ENCODE measurements around the gene RRAGD.
A peak's percentile ranks its signal among the peaks of the same experiment; 100 is the strongest.

RRAGD gene

GRCh38 chr6:89355511-89356194, 56.4 kb downstream of the RRAGD start:
- peaks cover 3% of the 10 kb centered on the region; the same call in 1 of the 2 replicates for H3K4me1 ChIP-seq (ENCODE audit: control insufficient read depth, insufficient read depth, low read length)
- no peak overlapping the region for H3K27ac ChIP-seq (ENCODE audit: low read depth, low read length)
- H3K4me3 ChIP-seq (ENCODE audit: low read depth, low read length) = no peak overlapping the region
- no peaks in the 10 kb centered on the region for H3K9me3 ChIP-seq (ENCODE audit: control insufficient read depth, insufficient read depth, low read length)
- peaks cover 24% of the 10 kb centered on the region for H3K27me3 ChIP-seq (ENCODE audit: control insufficient read depth, insufficient read depth, low read length)
- no peak overlapping the region for H3K9ac ChIP-seq (ENCODE audit: low read depth, low read length)
- no peaks in the 10 kb centered on the region for H3K36me3 ChIP-seq (ENCODE audit: control insufficient read depth, insufficient read depth, low read length)

- no peaks in the 10 kb centered on the region for H3K36me3 ChIP-seq (ENCODE audit: control insufficient read depth, insufficient read depth, low read length)
- H3K27me3 ChIP-seq (ENCODE audit: control insufficient read depth, insufficient read depth, low read length) = peaks cover 24% of the 10 kb centered on the region
- H3K9ac ChIP-seq (ENCODE audit: low read depth, low read length) = no peak overlapping the region
- H3K4me1 ChIP-seq (ENCODE audit: control insufficient read depth, insufficient read depth, low read length) = peaks cover 3% of the 10 kb centered on the region; the same call in 1 of the 2 replicates
- no peaks in the 10 kb centered on the region for H3K9me3 ChIP-seq (ENCODE audit: control insufficient read depth, insufficient read depth, low read length)
- no peak overlapping the region for H3K4me3 ChIP-seq (ENCODE audit: low read depth, low read length)
- no peak overlapping the region for H3K27ac ChIP-seq (ENCODE audit: low read depth, low read length)
These were observed 58.2 kb downstream of the RRAGD start for GRCh38 chr6:89353702-89354392.

GRCh38 chr6:89353118-89353556, 58.9 kb downstream of the RRAGD start:
- Histone ChIP-seq H3K27me3 (ENCODE audit: control insufficient read depth, insufficient read depth, low read length) (peaks cover 24% of the 10 kb centered on the region), H3K27ac (ENCODE audit: low read depth, low read length) (peak overlapping the region; percentile 78), H3K4me1 (ENCODE audit: control insufficient read depth, insufficient read depth, low read length) (peaks cover 3% of the 10 kb centered on the region; the same call in 1 of the 2 replicates), H3K4me3 (ENCODE audit: low read depth, low read length) (peak overlapping the region; percentile 82), H3K9ac (ENCODE audit: low read depth, low read length) (peak overlapping the region; percentile 82), H3K9me3 (ENCODE audit: control insufficient read depth, insufficient read depth, low read length) (no peaks in the 10 kb centered on the region), H3K36me3 (ENCODE audit: control insufficient read depth, insufficient read depth, low read length) (no peaks in the 10 kb centered on the region)

GRCh38 chr6:89352278-89353117, 59.6 kb downstream of the RRAGD start, which contains the start of gene UBE2J1:
UBE2J1 (minus strand) TSS chr6:89352722; CDS start chr6:89352569, 153 bp downstream.
- Histone ChIP-seq H3K27me3 (ENCODE audit: control insufficient read depth, insufficient read depth, low read length) (peaks cover 24% of the 10 kb centered on the region), H3K9ac (ENCODE audit: low read depth, low read length) (peak within 1 kb of the TSS; percentile 82), H3K27ac (ENCODE audit: low read depth, low read length) (peak within 1 kb of the TSS; percentile 78), H3K4me3 (ENCODE audit: low read depth, low read length) (peak within 1 kb of the TSS; percentile 82), H3K9me3 (ENCODE audit: control insufficient read depth, insufficient read depth, low read length) (no peaks in the 10 kb centered on the region), H3K36me3 (ENCODE audit: control insufficient read depth, insufficient read depth, low read length) (no peaks in the 10 kb centered on the region), H3K4me1 (ENCODE audit: control insufficient read depth, insufficient read depth, low read length) (peaks cover 3% of the 10 kb centered on the region; the same call in 1 of the 2 replicates)

GRCh38 chr6:89351671-89352277, 60.3 kb downstream of the RRAGD start:
- H3K4me3 ChIP-seq (ENCODE audit: low read depth, low read length) = peak overlapping the region; percentile 82

GRCh38 chr6:89350281-89350966, 61.6 kb downstream of the RRAGD start:
- no peak overlapping the region for H3K9ac ChIP-seq (ENCODE audit: low read depth, low read length)
- no peaks in the 10 kb centered on the region for H3K36me3 ChIP-seq (ENCODE audit: control insufficient read depth, insufficient read depth, low read length)
- H3K4me1 ChIP-seq (ENCODE audit: control insufficient read depth, insufficient read depth, low read length) = peaks cover 3% of the 10 kb centered on the region; the same call in 1 of the 2 replicates
- H3K27ac ChIP-seq (ENCODE audit: low read depth, low read length) = no peak overlapping the region
- H3K27me3 ChIP-seq (ENCODE audit: control insufficient read depth, insufficient read depth, low read length) = peaks cover 24% of the 10 kb centered on the region
- H3K4me3 ChIP-seq (ENCODE audit: low read depth, low read length) = no peak overlapping the region
- H3K9me3 ChIP-seq (ENCODE audit: control insufficient read depth, insufficient read depth, low read length) = no peaks in the 10 kb centered on the region

More at GRCh38 chr6:89351671-89352277, 60.3 kb downstream of the RRAGD start:
- Histone ChIP-seq H3K27ac (ENCODE audit: low read depth, low read length) (peak overlapping the region; percentile 78), H3K9ac (ENCODE audit: low read depth, low read length) (peak overlapping the region; percentile 82), H3K4me1 (ENCODE audit: control insufficient read depth, insufficient read depth, low read length) (peaks cover 3% of the 10 kb centered on the region; the same call in 1 of the 2 replicates), H3K9me3 (ENCODE audit: control insufficient read depth, insufficient read depth, low read length) (no peaks in the 10 kb centered on the region), H3K36me3 (ENCODE audit: control insufficient read depth, insufficient read depth, low read length) (no peaks in the 10 kb centered on the region), H3K27me3 (ENCODE audit: control insufficient read depth, insufficient read depth, low read length) (peaks cover 24% of the 10 kb centered on the region)

GRCh38 chr6:89348372-89348771, 63.7 kb downstream of the RRAGD start:
- Histone ChIP-seq H3K27me3 (ENCODE audit: control insufficient read depth, insufficient read depth, low read length) (peaks cover 16% of the 10 kb centered on the region), H3K9me3 (ENCODE audit: control insufficient read depth, insufficient read depth, low read length) (no peaks in the 10 kb centered on the region), H3K9ac (ENCODE audit: low read depth, low read length) (no peak overlapping the region), H3K36me3 (ENCODE audit: control insufficient read depth, insufficient read depth, low read length) (no peaks in the 10 kb centered on the region), H3K27ac (ENCODE audit: low read depth, low read length) (no peak overlapping the region), H3K4me1 (ENCODE audit: control insufficient read depth, insufficient read depth, low read length) (peaks cover 3% of the 10 kb centered on the region; the same call in 1 of the 2 replicates), H3K4me3 (ENCODE audit: low read depth, low read length) (no peak overlapping the region)

- H3K36me3 ChIP-seq (ENCODE audit: control insufficient read depth, insufficient read depth, low read length) = no peaks in the 10 kb centered on the region
- no peak overlapping the region for H3K27ac ChIP-seq (ENCODE audit: low read depth, low read length)
- H3K4me3 ChIP-seq (ENCODE audit: low read depth, low read length) = no peak overlapping the region
- no peaks in the 10 kb centered on the region for H3K9me3 ChIP-seq (ENCODE audit: control insufficient read depth, insufficient read depth, low read length)
- H3K27me3 ChIP-seq (ENCODE audit: control insufficient read depth, insufficient read depth, low read length) = peaks cover 13% of the 10 kb centered on the region
- peaks cover 3% of the 10 kb centered on the region; the same call in 1 of the 2 replicates for H3K4me1 ChIP-seq (ENCODE audit: control insufficient read depth, insufficient read depth, low read length)
- no peak overlapping the region for H3K9ac ChIP-seq (ENCODE audit: low read depth, low read length)
These were observed 64.2 kb downstream of the RRAGD start for GRCh38 chr6:89347825-89348224.

GRCh38 chr6:89346433-89346832, 65.6 kb downstream of the RRAGD start:
- no peak overlapping the region for H3K4me3 ChIP-seq (ENCODE audit: low read depth, low read length)
- H3K27me3 ChIP-seq (ENCODE audit: control insufficient read depth, insufficient read depth, low read length) = peaks cover 3% of the 10 kb centered on the region
- H3K4me1 ChIP-seq (ENCODE audit: control insufficient read depth, insufficient read depth, low read length) = peaks cover 2% of the 10 kb centered on the region; the same call in 1 of the 2 replicates
- H3K27ac ChIP-seq (ENCODE audit: low read depth, low read length) = no peak overlapping the region
- no peak overlapping the region for H3K9ac ChIP-seq (ENCODE audit: low read depth, low read length)
- no peaks in the 10 kb centered on the region for H3K36me3 ChIP-seq (ENCODE audit: control insufficient read depth, insufficient read depth, low read length)
- H3K9me3 ChIP-seq (ENCODE audit: control insufficient read depth, insufficient read depth, low read length) = no peaks in the 10 kb centered on the region

GRCh38 chr6:89339565-89339964, 72.5 kb downstream of the RRAGD start:
- H3K36me3 ChIP-seq (ENCODE audit: control insufficient read depth, insufficient read depth, low read length) = peaks cover 15% of the 10 kb centered on the region; the same call in 1 of the 2 replicates
- H3K9me3 ChIP-seq (ENCODE audit: control insufficient read depth, insufficient read depth, low read length) = no peaks in the 10 kb centered on the region
- H3K27ac ChIP-seq (ENCODE audit: low read depth, low read length) = no peak overlapping the region
- H3K27me3 ChIP-seq (ENCODE audit: control insufficient read depth, insufficient read depth, low read length) = no peaks in the 10 kb centered on the region
- H3K9ac ChIP-seq (ENCODE audit: low read depth, low read length) = no peak overlapping the region
- no peak overlapping the region for H3K4me3 ChIP-seq (ENCODE audit: low read depth, low read length)
- H3K4me1 ChIP-seq (ENCODE audit: control insufficient read depth, insufficient read depth, low read length) = no peaks in the 10 kb centered on the region

All from HUES48 (cell line).